WTC11 (cell line): ENCODE data around the gene LIMS1. TPM values are rescaled to one million over a fixed set of nuclear protein-coding genes. Genes with fewer than 3 reads are reported as not detected.

Experiments used
- ATAC-seq: fragments of 200-7000 bp; cut with Tn5 transposase; 2 replicates; pipeline ENCODE4 v1.10.0; 2021; ENCODE audit warnings: mild to moderate bottlenecking, moderate library complexity
- CTCF ChIA-PET: fragments of 300-600 bp; sonication (Branson Sonifier 250); formaldehyde crosslinking; loops from one replicate; lab custom pipeline; 2021; ENCODE audit warnings: antibody characterized with exemption; lab: Charles Lee
- POLR2A ChIA-PET: fragments of 350-600 bp; sonication (Branson Sonifier 250); formaldehyde crosslinking; loops from one replicate; lab custom pipeline; 2021; ENCODE audit warnings: antibody characterized with exemption; lab: Charles Lee
- DNase-seq: peaks from one replicate; pipeline ENCODE4 v3.0.0; 2021; ENCODE audit warnings: low spot score
- H3K27ac Mint-ChIP-seq: 2 replicates; pipeline ENCODE4 v1.8.0; 2021; ENCODE audit warnings: mixed read lengths
- H3K27me3 Mint-ChIP-seq: 2 replicates; pipeline ENCODE4 v1.8.0; 2021; ENCODE audit warnings: low read depth, mild to moderate bottlenecking, moderate library complexity, mixed read lengths
- H3K36me3 Mint-ChIP-seq: 2 replicates; pipeline ENCODE4 v1.8.0; 2021; ENCODE audit warnings: mixed read lengths
- H3K4me1 Mint-ChIP-seq: 2 replicates; pipeline ENCODE4 v1.8.0; 2022; ENCODE audit warnings: mixed read lengths
- H3K4me3 Mint-ChIP-seq: 2 replicates; pipeline ENCODE4 v1.8.0; 2021; ENCODE audit warnings: mild to moderate bottlenecking, moderate library complexity, mixed read lengths
- H3K9me3 Mint-ChIP-seq: 2 replicates; pipeline ENCODE4 v1.8.0; 2021; ENCODE audit warnings: mixed read lengths
- ELF4 ChIP-seq: sonication (generic); formaldehyde crosslinking; IDR thresholded peaks from 2 replicates; pipeline ENCODE4 v1.8.1; 2022; ENCODE audit warnings: low read depth, mild to moderate bottlenecking, moderate library complexity, missing genetic modification reagents
- FOXJ3 ChIP-seq: sonication (generic); formaldehyde crosslinking; IDR thresholded peaks from 2 replicates; pipeline ENCODE4 v1.9.0; 2021; ENCODE audit warnings: missing genetic modification reagents, mild to moderate bottlenecking, borderline replicate concordance
- GABPB1 ChIP-seq: sonication (generic); formaldehyde crosslinking; IDR thresholded peaks from 2 replicates; pipeline ENCODE4 v1.8.1; 2023; ENCODE audit warnings: mild to moderate bottlenecking, missing genetic modification reagents
- GRHL2 ChIP-seq: fragments of 250-450 bp; sonication (Bioruptor Pico); IDR thresholded peaks from 2 replicates; pipeline ENCODE4 v1.8.0; 2022; ENCODE audit warnings: mild to moderate bottlenecking, moderate library complexity; ENCODE audit not compliant: insufficient replicate concordance, severe bottlenecking
- IRF2 ChIP-seq: sonication (generic); formaldehyde crosslinking; IDR thresholded peaks from 2 replicates; pipeline ENCODE4 v1.8.0; 2022; ENCODE audit warnings: low read depth, missing genetic modification reagents, borderline replicate concordance
- JAZF1 ChIP-seq: fragments of 250-450 bp; sonication (Bioruptor Pico); IDR thresholded peaks from 2 replicates; pipeline ENCODE4 v1.9.0; 2021; ENCODE audit warnings: moderate library complexity, mild to moderate bottlenecking, inconsistent platforms
- MXD4 ChIP-seq: fragments of 250-450 bp; sonication (Bioruptor Pico); IDR thresholded peaks from 2 replicates; pipeline ENCODE4 v1.8.0; 2021; ENCODE audit warnings: mild to moderate bottlenecking, moderate library complexity, borderline replicate concordance
- NFATC4 ChIP-seq: fragments of 250-450 bp; sonication (Bioruptor Pico); IDR thresholded peaks from 2 replicates; pipeline ENCODE4 v1.9.0; 2021; ENCODE audit warnings: mild to moderate bottlenecking
- NFE2L1 ChIP-seq: sonication (generic); formaldehyde crosslinking; IDR thresholded peaks from 2 replicates; pipeline ENCODE4 v1.8.1; 2023; ENCODE audit warnings: missing genetic modification reagents
- RORB ChIP-seq: fragments of 250-450 bp; sonication (Bioruptor Pico); IDR thresholded peaks from 2 replicates; pipeline ENCODE4 v1.9.0; 2021; ENCODE audit warnings: mild to moderate bottlenecking
- SMAD4 ChIP-seq: sonication (generic); formaldehyde crosslinking; IDR thresholded peaks from 2 replicates; pipeline ENCODE4 v1.8.0; 2022; ENCODE audit warnings: mild to moderate bottlenecking, missing genetic modification reagents
- TP53 ChIP-seq: sonication (generic); formaldehyde crosslinking; IDR thresholded peaks from 2 replicates; pipeline ENCODE4 v1.8.1; 2023; ENCODE audit warnings: mild to moderate bottlenecking, missing genetic modification reagents
- ZNF317 ChIP-seq: sonication (generic); formaldehyde crosslinking; IDR thresholded peaks from 2 replicates; pipeline ENCODE4 v1.8.1; 2023; ENCODE audit warnings: low read depth, mild to moderate bottlenecking, moderate library complexity, missing genetic modification reagents, borderline replicate concordance
- ZNF416 ChIP-seq: fragments of 250-450 bp; sonication (Bioruptor Pico); IDR thresholded peaks from 2 replicates; pipeline ENCODE4 v1.9.0; 2021; ENCODE audit warnings: mild to moderate bottlenecking, inconsistent platforms
- total RNA-seq: library from RNA; stranded (reverse); gene quantifications from 3 replicates; pipeline ENCODE4 v1.2.3, GENCODE V29; 2021
- TF ChIP-seq, protein P1 (sequence below): sonication (generic); formaldehyde crosslinking; IDR thresholded peaks from 2 replicates; pipeline ENCODE4 v1.8.1; 2022; ENCODE audit warnings: mild to moderate bottlenecking, missing genetic modification reagents, moderate library complexity, borderline replicate concordance
- TF ChIP-seq, protein P2 (sequence below): fragments of 250-450 bp; sonication (Bioruptor Pico); IDR thresholded peaks from 2 replicates; pipeline ENCODE4 v1.9.0; 2021; ENCODE audit warnings: mild to moderate bottlenecking, borderline replicate concordance
- TF ChIP-seq, protein P3 (sequence below): sonication (generic); formaldehyde crosslinking; IDR thresholded peaks from 2 replicates; pipeline ENCODE4 v1.8.1; 2023; ENCODE audit warnings: mild to moderate bottlenecking, missing genetic modification reagents, borderline replicate concordance
- TF ChIP-seq, protein P4 (sequence below): sonication (generic); formaldehyde crosslinking; conservative IDR thresholded peaks from 2 replicates; pipeline ENCODE4 v1.8.1; 2023; ENCODE audit warnings: mild to moderate bottlenecking, low read depth, missing genetic modification reagents, moderate library complexity

Gene LIMS1
- total RNA-seq, 1 experiment from 2014 or later = 50.6 TPM

DNA sequence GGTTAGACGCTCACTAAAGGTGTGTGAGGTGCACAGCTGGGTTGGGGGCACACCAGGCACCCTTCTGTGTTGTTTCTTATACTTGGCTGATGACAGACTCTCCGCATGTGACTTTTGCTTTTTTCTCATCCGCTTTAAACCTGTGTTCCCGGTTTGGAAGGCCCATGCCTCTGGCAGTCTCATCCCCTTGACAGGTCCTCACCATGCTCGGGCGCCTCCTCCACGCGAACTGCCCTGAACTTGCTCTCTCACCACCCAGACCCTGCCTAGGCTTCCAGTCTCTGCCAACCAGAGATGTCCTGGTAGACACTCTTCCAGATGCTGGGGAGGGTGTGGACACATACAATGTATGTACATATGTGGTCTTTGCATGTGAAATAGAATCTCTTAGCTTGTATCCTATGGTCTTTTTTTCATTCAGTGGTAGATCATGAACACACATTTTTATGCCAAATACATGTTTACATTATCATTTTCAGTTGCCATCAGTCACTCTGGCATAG, 79.8 kb downstream of the LIMS1 start:
- H3K4me1 Mint-ChIP-seq = peaks cover 35% of the 10 kb centered on the region
- H3K36me3 Mint-ChIP-seq = no peaks in the 10 kb centered on the region
- ChIA-PET POLR2A (no interaction called here), CTCF (interaction anchor here (6.4 kb wide), 1 partner anchor 23 kb away, joined by 65 read pairs; no protein-coding TSS in a partner anchor)
- no peaks in the 10 kb centered on the region for H3K27me3 Mint-ChIP-seq
- peak overlapping the region; percentile 88; the same call in 1 of the 2 replicates for H3K27ac Mint-ChIP-seq
- H3K9me3 Mint-ChIP-seq = no peaks in the 10 kb centered on the region
- no peak; the same call in 1 of the 2 replicates for ATAC-seq
- no peak for TF ChIP-seq ZNF317 (CRISPR knock-in tag)
- TF ChIP-seq, protein P1, sequence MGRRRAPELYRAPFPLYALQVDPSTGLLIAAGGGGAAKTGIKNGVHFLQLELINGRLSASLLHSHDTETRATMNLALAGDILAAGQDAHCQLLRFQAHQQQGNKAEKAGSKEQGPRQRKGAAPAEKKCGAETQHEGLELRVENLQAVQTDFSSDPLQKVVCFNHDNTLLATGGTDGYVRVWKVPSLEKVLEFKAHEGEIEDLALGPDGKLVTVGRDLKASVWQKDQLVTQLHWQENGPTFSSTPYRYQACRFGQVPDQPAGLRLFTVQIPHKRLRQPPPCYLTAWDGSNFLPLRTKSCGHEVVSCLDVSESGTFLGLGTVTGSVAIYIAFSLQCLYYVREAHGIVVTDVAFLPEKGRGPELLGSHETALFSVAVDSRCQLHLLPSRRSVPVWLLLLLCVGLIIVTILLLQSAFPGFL (CRISPR knock-in tag) = no peak
- TF ChIP-seq JAZF1 = no peak
- no peak for TF ChIP-seq RORB (CRISPR knock-in tag)
- TF ChIP-seq TP53 = no peak
- TF ChIP-seq, protein P2, sequence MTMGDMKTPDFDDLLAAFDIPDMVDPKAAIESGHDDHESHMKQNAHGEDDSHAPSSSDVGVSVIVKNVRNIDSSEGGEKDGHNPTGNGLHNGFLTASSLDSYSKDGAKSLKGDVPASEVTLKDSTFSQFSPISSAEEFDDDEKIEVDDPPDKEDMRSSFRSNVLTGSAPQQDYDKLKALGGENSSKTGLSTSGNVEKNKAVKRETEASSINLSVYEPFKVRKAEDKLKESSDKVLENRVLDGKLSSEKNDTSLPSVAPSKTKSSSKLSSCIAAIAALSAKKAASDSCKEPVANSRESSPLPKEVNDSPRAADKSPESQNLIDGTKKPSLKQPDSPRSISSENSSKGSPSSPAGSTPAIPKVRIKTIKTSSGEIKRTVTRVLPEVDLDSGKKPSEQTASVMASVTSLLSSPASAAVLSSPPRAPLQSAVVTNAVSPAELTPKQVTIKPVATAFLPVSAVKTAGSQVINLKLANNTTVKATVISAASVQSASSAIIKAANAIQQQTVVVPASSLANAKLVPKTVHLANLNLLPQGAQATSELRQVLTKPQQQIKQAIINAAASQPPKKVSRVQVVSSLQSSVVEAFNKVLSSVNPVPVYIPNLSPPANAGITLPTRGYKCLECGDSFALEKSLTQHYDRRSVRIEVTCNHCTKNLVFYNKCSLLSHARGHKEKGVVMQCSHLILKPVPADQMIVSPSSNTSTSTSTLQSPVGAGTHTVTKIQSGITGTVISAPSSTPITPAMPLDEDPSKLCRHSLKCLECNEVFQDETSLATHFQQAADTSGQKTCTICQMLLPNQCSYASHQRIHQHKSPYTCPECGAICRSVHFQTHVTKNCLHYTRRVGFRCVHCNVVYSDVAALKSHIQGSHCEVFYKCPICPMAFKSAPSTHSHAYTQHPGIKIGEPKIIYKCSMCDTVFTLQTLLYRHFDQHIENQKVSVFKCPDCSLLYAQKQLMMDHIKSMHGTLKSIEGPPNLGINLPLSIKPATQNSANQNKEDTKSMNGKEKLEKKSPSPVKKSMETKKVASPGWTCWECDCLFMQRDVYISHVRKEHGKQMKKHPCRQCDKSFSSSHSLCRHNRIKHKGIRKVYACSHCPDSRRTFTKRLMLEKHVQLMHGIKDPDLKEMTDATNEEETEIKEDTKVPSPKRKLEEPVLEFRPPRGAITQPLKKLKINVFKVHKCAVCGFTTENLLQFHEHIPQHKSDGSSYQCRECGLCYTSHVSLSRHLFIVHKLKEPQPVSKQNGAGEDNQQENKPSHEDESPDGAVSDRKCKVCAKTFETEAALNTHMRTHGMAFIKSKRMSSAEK (CRISPR knock-in tag) = no peak
- no peak for TF ChIP-seq ZNF416 (CRISPR knock-in tag)
- H3K4me3 Mint-ChIP-seq = no peak overlapping the region
- DNase-seq = no peak

DNA sequence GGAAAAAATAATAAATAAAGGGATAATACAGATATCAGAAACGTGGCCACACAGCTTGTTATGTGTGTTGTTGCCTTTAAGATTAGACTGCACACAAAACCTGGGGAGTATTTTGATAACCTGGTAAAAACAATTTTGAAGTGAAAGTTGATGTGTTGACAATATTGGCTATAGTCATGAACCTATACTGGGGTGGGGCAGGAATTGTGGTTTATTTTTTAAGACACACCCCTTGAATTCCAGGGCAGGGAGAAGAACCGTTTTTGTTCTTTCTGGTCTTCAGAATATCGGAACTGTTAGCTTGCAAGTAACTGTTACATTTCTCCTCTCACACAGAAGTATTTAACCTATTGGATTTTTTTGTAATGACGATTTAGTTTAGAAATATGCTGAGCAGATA, 80.4 kb downstream of the LIMS1 start:
- Mint-ChIP-seq H3K36me3 (no peaks in the 10 kb centered on the region), H3K27me3 (no peaks in the 10 kb centered on the region), H3K4me3 (no peak overlapping the region), H3K27ac (no peak overlapping the region), H3K4me1 (peaks cover 35% of the 10 kb centered on the region), H3K9me3 (no peaks in the 10 kb centered on the region)
- ChIA-PET POLR2A (no interaction called here), CTCF (interaction anchor here (0.7 kb wide), 1 partner anchor 22 kb away, joined by 4 read pairs; no protein-coding TSS in a partner anchor)
- ATAC-seq = no peak
- DNase-seq = no peak
- no peak for TF ChIP-seq GABPB1 (CRISPR knock-in tag)
- TF ChIP-seq IRF2 (CRISPR knock-in tag) = no peak
- TF ChIP-seq ELF4 (CRISPR knock-in tag) = no peak
- TF ChIP-seq, protein P2 (CRISPR knock-in tag) = no peak
- no peak for TF ChIP-seq FOXJ3 (CRISPR knock-in tag)
- TF ChIP-seq NFATC4 (CRISPR knock-in tag) = no peak
- TF ChIP-seq SMAD4 = no peak
- no peak for TF ChIP-seq MXD4 (CRISPR knock-in tag)
- no peak for TF ChIP-seq GRHL2 (CRISPR knock-in tag)
- TF ChIP-seq, protein P3, sequence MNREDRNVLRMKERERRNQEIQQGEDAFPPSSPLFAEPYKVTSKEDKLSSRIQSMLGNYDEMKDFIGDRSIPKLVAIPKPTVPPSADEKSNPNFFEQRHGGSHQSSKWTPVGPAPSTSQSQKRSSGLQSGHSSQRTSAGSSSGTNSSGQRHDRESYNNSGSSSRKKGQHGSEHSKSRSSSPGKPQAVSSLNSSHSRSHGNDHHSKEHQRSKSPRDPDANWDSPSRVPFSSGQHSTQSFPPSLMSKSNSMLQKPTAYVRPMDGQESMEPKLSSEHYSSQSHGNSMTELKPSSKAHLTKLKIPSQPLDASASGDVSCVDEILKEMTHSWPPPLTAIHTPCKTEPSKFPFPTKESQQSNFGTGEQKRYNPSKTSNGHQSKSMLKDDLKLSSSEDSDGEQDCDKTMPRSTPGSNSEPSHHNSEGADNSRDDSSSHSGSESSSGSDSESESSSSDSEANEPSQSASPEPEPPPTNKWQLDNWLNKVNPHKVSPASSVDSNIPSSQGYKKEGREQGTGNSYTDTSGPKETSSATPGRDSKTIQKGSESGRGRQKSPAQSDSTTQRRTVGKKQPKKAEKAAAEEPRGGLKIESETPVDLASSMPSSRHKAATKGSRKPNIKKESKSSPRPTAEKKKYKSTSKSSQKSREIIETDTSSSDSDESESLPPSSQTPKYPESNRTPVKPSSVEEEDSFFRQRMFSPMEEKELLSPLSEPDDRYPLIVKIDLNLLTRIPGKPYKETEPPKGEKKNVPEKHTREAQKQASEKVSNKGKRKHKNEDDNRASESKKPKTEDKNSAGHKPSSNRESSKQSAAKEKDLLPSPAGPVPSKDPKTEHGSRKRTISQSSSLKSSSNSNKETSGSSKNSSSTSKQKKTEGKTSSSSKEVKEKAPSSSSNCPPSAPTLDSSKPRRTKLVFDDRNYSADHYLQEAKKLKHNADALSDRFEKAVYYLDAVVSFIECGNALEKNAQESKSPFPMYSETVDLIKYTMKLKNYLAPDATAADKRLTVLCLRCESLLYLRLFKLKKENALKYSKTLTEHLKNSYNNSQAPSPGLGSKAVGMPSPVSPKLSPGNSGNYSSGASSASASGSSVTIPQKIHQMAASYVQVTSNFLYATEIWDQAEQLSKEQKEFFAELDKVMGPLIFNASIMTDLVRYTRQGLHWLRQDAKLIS (CRISPR knock-in tag) = no peak
- no peak for TF ChIP-seq NFE2L1 (CRISPR knock-in tag)
- TF ChIP-seq, protein P4, sequence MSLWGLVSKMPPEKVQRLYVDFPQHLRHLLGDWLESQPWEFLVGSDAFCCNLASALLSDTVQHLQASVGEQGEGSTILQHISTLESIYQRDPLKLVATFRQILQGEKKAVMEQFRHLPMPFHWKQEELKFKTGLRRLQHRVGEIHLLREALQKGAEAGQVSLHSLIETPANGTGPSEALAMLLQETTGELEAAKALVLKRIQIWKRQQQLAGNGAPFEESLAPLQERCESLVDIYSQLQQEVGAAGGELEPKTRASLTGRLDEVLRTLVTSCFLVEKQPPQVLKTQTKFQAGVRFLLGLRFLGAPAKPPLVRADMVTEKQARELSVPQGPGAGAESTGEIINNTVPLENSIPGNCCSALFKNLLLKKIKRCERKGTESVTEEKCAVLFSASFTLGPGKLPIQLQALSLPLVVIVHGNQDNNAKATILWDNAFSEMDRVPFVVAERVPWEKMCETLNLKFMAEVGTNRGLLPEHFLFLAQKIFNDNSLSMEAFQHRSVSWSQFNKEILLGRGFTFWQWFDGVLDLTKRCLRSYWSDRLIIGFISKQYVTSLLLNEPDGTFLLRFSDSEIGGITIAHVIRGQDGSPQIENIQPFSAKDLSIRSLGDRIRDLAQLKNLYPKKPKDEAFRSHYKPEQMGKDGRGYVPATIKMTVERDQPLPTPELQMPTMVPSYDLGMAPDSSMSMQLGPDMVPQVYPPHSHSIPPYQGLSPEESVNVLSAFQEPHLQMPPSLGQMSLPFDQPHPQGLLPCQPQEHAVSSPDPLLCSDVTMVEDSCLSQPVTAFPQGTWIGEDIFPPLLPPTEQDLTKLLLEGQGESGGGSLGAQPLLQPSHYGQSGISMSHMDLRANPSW = no peak
